Stomach smooth muscle (tissue), 2 donors: Measurements from ENCODE around the gene RABGAP1L.
"Not testable (repeated sequence)": the region's sequence is repeated elsewhere in the genome, so short reads cannot be mapped to it uniquely, and the experiment has no call there.

Source experiments
- H3K27ac ChIP-seq: one replicate; pipeline ENCODE4 v1.7.0; 2013; ENCODE audit warnings: mild to moderate bottlenecking, low read length, inconsistent platforms
- H3K27me3 ChIP-seq, 2 donors: one replicate each; pipeline ENCODE4 v1.7.0; 2013; ENCODE audit warnings: low read length in 2 of 2; ENCODE audit not compliant: insufficient read depth in 2 of 2, control insufficient read depth in 1 of 2
- H3K36me3 ChIP-seq, 2 donors: one replicate each; pipeline ENCODE4 v1.7.0; 2013; ENCODE audit warnings: low read length in 2 of 2; ENCODE audit not compliant: control insufficient read depth in 2 of 2, insufficient read depth in 2 of 2
- H3K4me1 ChIP-seq: one replicate; pipeline ENCODE4 v1.7.0; 2013; ENCODE audit warnings: low read length; ENCODE audit not compliant: control insufficient read depth, insufficient read depth
- H3K4me3 ChIP-seq, 2 donors: one replicate each; pipeline ENCODE4 v1.7.0; 2013; ENCODE audit warnings: low read length in 2 of 2
- H3K9ac ChIP-seq, 2 donors: one replicate each; pipeline ENCODE4 v1.7.0; 2013; ENCODE audit warnings: low read length in 2 of 2, mild to moderate bottlenecking in 1 of 2
- H3K9me3 ChIP-seq, 2 donors: one replicate each; pipeline ENCODE4 v1.7.0; 2013; ENCODE audit warnings: low read length in 2 of 2; ENCODE audit not compliant: control insufficient read depth in 2 of 2
- donor health status: healthy.
- donor health status: Pancreatic carcinoma.

The RABGAP1L gene

DNA sequence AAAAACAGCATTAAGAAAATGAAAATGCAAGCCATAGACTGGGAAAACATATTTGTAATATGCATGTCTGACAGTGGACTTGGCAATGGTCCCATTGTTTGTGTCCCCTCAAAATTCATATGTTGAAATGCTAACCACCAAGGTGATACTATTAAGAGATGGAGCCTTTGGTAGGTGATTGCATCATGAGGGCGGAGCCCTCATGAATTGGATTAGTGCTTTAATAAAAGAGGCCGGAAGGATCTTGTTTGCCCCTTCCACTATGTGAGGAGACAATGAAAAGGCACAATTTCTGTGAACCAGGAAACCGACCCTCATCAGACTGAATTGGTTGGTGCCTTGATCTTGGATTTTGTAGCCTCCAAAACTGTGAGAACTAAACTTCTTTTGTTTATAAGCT is 520.8 kb downstream of the RABGAP1L start:
- Histone ChIP-seq H3K9me3 (no peaks in the 10 kb centered on the region), H3K9ac (no peak overlapping the region), H3K36me3 (no peaks in the 10 kb centered on the region), H3K27ac (no peak overlapping the region), H3K4me3 (no peak overlapping the region), H3K4me1 (no peaks in the 10 kb centered on the region), H3K27me3 (no peaks in the 10 kb centered on the region)

DNA sequence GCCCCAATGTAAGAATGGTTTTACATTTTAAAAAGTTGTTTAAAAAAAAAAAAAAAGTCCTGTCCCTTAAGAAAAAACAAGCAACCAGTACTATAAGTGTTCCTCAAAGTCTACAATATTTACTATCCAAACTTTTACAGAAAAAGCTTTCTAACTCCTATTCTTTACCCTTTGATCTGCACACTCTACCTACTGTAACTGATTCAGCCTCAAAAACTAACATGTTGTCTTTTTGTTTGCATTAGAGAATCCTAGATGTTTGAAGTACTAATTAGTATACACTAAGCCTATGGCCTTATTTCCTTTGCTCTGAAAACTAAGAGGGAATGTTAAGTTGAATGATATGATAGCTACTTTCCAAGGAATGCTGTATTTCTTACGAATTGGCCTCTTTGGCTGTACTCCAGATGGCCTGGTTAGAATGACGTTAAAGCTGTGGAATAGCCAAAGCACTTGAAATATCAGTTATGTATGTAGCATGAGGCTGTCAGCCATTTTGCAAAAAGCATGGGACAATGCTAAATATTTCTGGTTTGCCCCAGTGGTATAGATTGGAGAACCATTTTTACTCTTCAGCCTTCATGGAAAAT is 523.2 kb downstream of the RABGAP1L start:
- H3K4me1 ChIP-seq, result no peaks in the 10 kb centered on the region
- H3K27ac ChIP-seq, result no peak overlapping the region

DNA sequence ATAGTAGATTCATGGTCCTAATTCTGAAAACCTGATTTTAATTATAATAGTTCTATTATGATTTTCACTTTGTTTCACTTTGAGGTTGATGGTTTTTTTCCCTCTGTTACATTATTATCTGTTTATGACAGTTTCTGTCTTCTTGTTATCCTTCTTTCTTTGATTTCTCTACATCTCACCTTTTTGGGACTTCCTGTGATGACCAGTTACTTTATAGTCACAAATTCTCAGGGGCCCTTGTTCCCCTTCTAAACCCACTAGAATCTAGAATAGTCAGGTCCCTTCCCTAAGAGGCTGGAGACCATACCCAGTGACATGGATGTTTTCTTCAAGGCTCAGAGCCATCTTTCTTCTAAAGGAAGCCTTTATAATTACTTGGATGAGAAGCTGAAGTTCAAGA is 526.9 kb downstream of the RABGAP1L start:
- Histone ChIP-seq H3K9ac (no peak overlapping the region), H3K4me3 (no peak overlapping the region), H3K27ac (no peak overlapping the region), H3K4me1 (no peaks in the 10 kb centered on the region), H3K27me3 (no peaks in the 10 kb centered on the region), H3K9me3 (no peaks in the 10 kb centered on the region), H3K36me3 (no peaks in the 10 kb centered on the region)

More for the DNA sequence above, 523.2 kb downstream of the RABGAP1L start:
- Histone ChIP-seq H3K4me3 (no peak overlapping the region), H3K27me3 (no peaks in the 10 kb centered on the region), H3K9me3 (no peaks in the 10 kb centered on the region), H3K9ac (no peak overlapping the region), H3K36me3 (no peaks in the 10 kb centered on the region)

DNA sequence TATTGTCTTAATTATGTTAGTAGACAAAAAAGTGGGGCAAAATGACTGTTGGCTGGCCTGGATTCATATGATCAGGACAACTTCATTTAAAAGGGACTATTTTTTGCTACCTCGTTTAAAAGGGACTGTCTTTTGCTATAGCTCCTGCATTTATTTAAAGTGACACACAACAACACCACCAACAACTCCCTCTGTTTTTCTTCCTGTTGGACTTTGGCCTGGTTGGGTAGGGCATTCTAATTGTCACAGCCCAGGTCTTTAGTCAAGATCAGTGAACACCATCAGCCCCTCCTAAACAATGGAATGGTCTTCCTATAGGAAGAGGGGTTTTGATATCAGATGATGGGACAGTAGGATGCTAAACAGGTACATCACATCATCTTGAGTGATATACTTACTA is 530.2 kb downstream of the RABGAP1L start:
- Histone ChIP-seq H3K4me1 (no peaks in the 10 kb centered on the region), H3K9ac (no peak overlapping the region), H3K27ac (no peak overlapping the region), H3K9me3 (no peaks in the 10 kb centered on the region), H3K4me3 (no peak overlapping the region), H3K36me3 (no peaks in the 10 kb centered on the region), H3K27me3 (no peaks in the 10 kb centered on the region)

DNA sequence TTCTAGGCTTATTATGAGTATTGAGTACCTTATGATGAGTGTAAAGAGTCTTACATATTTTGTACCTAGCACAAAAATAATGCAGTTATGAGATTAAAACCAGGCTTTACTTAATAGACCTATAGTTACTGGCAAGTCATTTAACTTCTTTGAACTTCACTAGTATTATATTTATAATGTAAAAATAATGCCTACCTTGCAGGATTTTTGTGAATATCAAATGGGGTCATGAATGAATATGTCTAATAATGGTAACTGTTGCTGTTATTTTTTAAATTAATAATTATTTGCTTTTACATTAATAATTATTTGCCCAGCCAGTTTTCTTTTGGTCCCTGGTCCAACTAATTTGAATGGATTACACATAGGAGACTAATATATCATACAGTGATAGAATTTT is 530.9 kb downstream of the RABGAP1L start:
- no peaks in the 10 kb centered on the region for H3K36me3 ChIP-seq
- no peaks in the 10 kb centered on the region for H3K27me3 ChIP-seq
- H3K9me3 ChIP-seq, result no peaks in the 10 kb centered on the region
- H3K4me1 ChIP-seq, result no peaks in the 10 kb centered on the region
- H3K9ac ChIP-seq, result no peak overlapping the region
- no peak overlapping the region for H3K4me3 ChIP-seq
- no peak overlapping the region for H3K27ac ChIP-seq

DNA sequence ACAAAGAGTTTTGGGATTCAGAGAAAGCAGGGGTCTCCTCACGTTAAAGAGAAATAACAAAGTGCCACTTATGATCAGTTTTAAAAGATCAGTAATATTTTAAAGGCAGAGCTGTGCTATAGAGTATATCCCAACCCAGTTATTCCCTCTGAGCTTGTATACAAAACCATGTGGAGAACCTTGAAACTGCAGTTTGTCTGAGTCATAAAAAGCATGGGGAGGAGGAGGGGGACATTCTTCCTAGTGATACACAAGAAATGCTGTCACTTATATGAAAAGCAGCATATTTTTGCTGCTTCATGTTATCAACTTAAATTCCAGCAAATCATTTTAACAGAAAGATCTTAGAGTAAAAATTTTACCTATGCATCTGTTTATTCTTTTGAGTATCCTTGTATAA is 533.0 kb downstream of the RABGAP1L start:
- no peaks in the 10 kb centered on the region for H3K27me3 ChIP-seq
- no peaks in the 10 kb centered on the region for H3K9me3 ChIP-seq
- no peaks in the 10 kb centered on the region for H3K4me1 ChIP-seq
- no peak overlapping the region for H3K27ac ChIP-seq
- H3K4me3 ChIP-seq, result no peak overlapping the region
- H3K36me3 ChIP-seq, result no peaks in the 10 kb centered on the region
- no peak overlapping the region for H3K9ac ChIP-seq

DNA sequence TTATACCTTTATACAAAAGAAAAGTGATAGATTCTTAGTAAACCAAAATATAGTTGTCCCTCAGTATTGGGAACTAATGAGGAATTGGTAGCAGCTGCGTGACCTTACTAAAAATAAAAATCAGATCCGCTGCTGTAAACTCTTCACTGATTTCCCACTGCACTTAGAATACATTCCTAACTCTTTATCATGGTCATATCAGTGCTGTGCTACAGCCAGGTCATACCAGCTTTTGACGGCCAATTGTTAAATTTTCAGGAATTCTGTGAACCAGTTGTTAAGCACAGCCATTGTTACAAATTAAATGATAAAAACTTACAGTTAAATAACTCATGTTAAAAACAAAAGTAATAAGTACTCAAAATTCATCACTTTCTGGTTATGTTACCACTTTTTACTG is 533.8 kb downstream of the RABGAP1L start:
- H3K4me1 ChIP-seq, result no peaks in the 10 kb centered on the region
- H3K27me3 ChIP-seq, result no peaks in the 10 kb centered on the region
- H3K4me3 ChIP-seq, result no peak overlapping the region
- H3K9me3 ChIP-seq, result no peaks in the 10 kb centered on the region
- no peaks in the 10 kb centered on the region for H3K36me3 ChIP-seq
- no peak overlapping the region for H3K27ac ChIP-seq
- H3K9ac ChIP-seq, result no peak overlapping the region

DNA sequence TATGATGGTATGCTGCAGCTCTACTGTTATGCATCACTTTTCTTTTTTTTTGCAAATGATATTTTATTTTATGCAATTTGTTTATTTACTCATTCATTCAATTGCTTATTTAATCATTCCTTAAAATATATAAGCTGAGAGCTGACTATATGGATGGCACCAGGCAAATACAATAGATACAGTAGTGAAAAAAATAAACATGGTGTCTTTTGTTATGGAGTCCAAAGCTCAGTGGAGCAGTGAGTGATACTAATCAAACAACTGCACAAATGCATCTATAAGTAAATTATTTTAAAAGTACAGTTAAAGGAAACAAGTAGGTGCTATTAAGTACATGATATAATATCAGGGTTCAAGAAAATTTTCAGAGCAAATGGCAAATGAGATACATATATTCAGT is 534.2 kb downstream of the RABGAP1L start:
- not testable (repeated sequence) for H3K36me3 ChIP-seq, H3K9me3 ChIP-seq, H3K27ac ChIP-seq, H3K9ac ChIP-seq, H3K27me3 ChIP-seq, H3K4me3 ChIP-seq, H3K4me1 ChIP-seq

DNA sequence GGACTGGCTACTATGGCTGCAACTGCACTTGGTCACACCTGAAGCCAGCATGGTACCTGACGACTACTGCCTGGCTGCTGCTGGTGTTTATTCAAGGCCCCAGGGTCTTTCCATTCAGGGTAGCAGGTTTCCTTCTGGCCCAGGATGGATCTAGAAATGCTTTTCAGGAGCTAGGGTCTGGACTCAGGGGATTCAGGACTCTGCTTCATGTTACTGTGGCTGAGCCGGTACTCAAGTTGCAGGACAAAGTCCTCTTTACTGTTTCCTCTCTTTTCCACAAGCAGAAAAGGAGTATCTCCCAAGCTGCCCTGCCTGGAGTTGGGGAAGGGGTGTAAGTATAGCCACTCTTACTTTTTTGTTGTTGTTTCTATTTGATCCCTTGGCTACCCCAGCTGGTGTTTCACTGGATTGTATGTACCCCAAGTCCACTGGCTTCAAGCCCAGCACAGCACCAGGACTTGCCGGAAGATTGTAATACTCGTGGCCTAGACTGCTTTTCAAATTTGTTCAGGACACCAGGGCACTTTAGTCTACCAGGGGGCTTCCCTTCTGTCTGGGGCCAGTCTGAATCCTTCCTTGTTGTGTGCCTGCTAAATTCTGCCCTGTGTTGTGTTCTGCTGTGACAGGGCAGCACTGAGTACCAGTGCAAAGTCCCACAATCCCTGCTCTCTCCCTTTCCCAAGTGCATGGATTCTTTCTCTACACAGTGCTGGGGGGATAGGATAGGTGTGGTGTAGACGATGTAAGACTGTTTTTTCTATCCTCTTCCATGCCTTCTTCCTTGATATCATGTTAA is 536.9 kb downstream of the RABGAP1L start:
- Histone ChIP-seq H3K4me3 (no peak overlapping the region), H3K9ac (no peak overlapping the region), H3K4me1 (no peaks in the 10 kb centered on the region), H3K27ac (no peak overlapping the region), H3K27me3 (no peaks in the 10 kb centered on the region), H3K36me3 (no peaks in the 10 kb centered on the region), H3K9me3 (no peaks in the 10 kb centered on the region)

DNA sequence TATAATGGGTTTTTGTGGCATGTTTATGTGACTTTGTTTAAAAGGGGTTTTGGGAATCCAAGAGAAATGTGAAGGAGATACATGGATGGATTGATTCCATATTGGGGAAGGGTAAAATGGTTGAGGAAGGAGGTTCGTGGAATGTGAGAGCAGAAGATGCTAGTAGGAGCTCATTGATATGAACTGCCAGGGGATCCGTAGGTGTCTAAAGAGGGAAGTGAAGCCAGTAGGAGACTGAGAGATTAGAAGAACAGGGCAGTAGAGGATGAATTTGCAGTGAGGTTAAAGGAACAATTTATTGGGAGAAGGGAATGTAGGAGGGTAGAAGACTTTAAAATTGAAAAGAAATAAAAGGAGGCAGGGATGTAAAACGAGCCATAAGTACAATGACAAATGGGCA is 541.0 kb downstream of the RABGAP1L start:
- Histone ChIP-seq H3K4me1 (no peaks in the 10 kb centered on the region), H3K4me3 (no peak overlapping the region), H3K36me3 (no peaks in the 10 kb centered on the region), H3K27ac (no peak overlapping the region), H3K9me3 (no peaks in the 10 kb centered on the region), H3K9ac (no peak overlapping the region), H3K27me3 (no peaks in the 10 kb centered on the region)

DNA sequence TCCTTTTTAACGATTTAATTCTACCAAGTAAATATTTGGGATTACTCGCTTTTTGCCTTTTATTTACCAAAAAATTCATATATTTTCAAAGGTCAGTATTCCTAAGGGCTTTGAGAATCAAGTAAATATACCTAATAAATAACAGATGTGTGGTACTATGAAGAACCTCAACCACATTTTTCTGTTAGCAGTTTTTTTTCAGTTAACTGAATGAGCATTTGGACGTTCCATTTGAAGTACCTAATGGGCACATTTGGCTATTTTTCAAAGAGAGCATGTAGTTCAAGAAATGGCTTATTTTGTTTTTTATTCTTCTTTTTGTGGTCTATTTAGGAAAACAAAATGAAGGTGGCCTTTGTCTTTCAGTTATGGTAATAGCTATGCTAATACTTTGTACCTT is 541.5 kb downstream of the RABGAP1L start:
- Histone ChIP-seq H3K27ac (no peak overlapping the region), H3K4me3 (no peak overlapping the region), H3K4me1 (no peaks in the 10 kb centered on the region), H3K9me3 (no peaks in the 10 kb centered on the region), H3K9ac (no peak overlapping the region), H3K27me3 (no peaks in the 10 kb centered on the region), H3K36me3 (no peaks in the 10 kb centered on the region)
